Skin of body (tissue), 3 donors: ENCODE data around the gene PDE5A. TPM values are rescaled to one million over a fixed set of nuclear protein-coding genes. Genes with fewer than 3 reads are reported as not detected.
"Not testable (repeated sequence)": the region's sequence is repeated elsewhere in the genome, so short reads cannot be mapped to it uniquely, and the experiment has no call there.

Experiments used
- DNase-seq: peaks from one replicate; lab custom pipeline; 2025; lab: John Stamatoyannopoulos, UW
- small RNA-seq: library from RNA; depleted of rRNA; stranded (forward); fragments of <200 nt; gene quantifications from one replicate; pipeline ENCODE3, GENCODE V24; 2014; ENCODE audit warnings: low replicate concordance
- total RNA-seq: library from RNA; depleted of rRNA; stranded (reverse); fragments of >200 nt; gene quantifications from one replicate; pipeline ENCODE4 v1.2.3, GENCODE V29; 2014

Gene PDE5A
- total RNA-seq, 1 donor from 2014 or later = 40.2 TPM

- no peak for DNase-seq
These were observed 157.3 kb downstream of the PDE5A start for GRCh38 chr4:119471259-119471658.

GRCh38 chr4:119470737-119471063 is 157.9 kb downstream of the PDE5A start:
- not testable (repeated sequence) for DNase-seq

GRCh38 chr4:119470021-119470736 is 158.4 kb downstream of the PDE5A start:
- not testable (repeated sequence) for DNase-seq

- DNase-seq = not testable (repeated sequence)
These were observed 159.6 kb downstream of the PDE5A start for GRCh38 chr4:119469039-119469438.

- DNase-seq = not testable (repeated sequence)
These were observed 165.9 kb downstream of the PDE5A start for GRCh38 chr4:119462733-119463132.

GRCh38 chr4:119455734-119456133 is 172.9 kb downstream of the PDE5A start:
- DNase-seq = not testable (repeated sequence)

GRCh38 chr4:119454491-119455270 is 173.9 kb downstream of the PDE5A start:
- peak; percentile 98 for DNase-seq

- DNase-seq = not testable (repeated sequence)
These were observed 174.5 kb downstream of the PDE5A start for GRCh38 chr4:119454151-119454490.

GRCh38 chr4:119453286-119453685 is 175.3 kb downstream of the PDE5A start:
- not testable (repeated sequence) for DNase-seq

GRCh38 chr4:119449851-119450250 is 178.8 kb downstream of the PDE5A start:
- DNase-seq = not testable (repeated sequence)

Small RNA genes within 50 kb of the gene (small RNA-seq; reads per million reads assigned to genes)
- gene RF00614 = not detected
